H9 (cell line): ENCODE data around the gene GPR137B. TPM values are rescaled to one million over a fixed set of nuclear protein-coding genes. Genes with fewer than 3 reads are reported as not detected.

Experiments
- DNase-seq: peaks from one replicate; pipeline ENCODE4 v3.0.0-alpha.2; 2017
- H2AFZ ChIP-seq: one replicate; pipeline ENCODE4 v1.6.1; 2013; ENCODE audit warnings: mild to moderate bottlenecking, low read length, control low read depth, moderate library complexity
- H2AK5ac ChIP-seq: 2 replicates; pipeline ENCODE4 v1.6.1; 2013; ENCODE audit warnings: low read length, control low read depth, mixed read lengths; ENCODE audit not compliant: insufficient read length
- H2BK120ac ChIP-seq: one replicate; pipeline ENCODE4 v1.6.1; 2013; ENCODE audit warnings: low read depth, mild to moderate bottlenecking, low read length, control low read depth, inconsistent platforms; ENCODE audit not compliant: poor library complexity, severe bottlenecking
- H2BK12ac ChIP-seq: 2 replicates; pipeline ENCODE4 v1.6.1; 2013; ENCODE audit warnings: low read length, control low read depth, mixed read lengths, low read depth; ENCODE audit not compliant: insufficient read length
- H2BK15ac ChIP-seq: 2 replicates; pipeline ENCODE4 v1.6.1; 2013; ENCODE audit warnings: low read depth, low read length, control low read depth
- H2BK20ac ChIP-seq: one replicate; pipeline ENCODE4 v1.6.1; 2013; ENCODE audit warnings: low read depth, mild to moderate bottlenecking, low read length, control low read depth, inconsistent platforms; ENCODE audit not compliant: poor library complexity, severe bottlenecking
- H2BK5ac ChIP-seq: 2 replicates; pipeline ENCODE4 v1.6.1; 2013; ENCODE audit warnings: low read length, control low read depth, mixed read lengths; ENCODE audit not compliant: insufficient read length
- H3K14ac ChIP-seq: 2 replicates; pipeline ENCODE4 v1.6.1; 2013; ENCODE audit warnings: low read length, control low read depth; ENCODE audit not compliant: insufficient read depth
- H3K18ac ChIP-seq: 2 replicates; pipeline ENCODE4 v1.6.1; 2013; ENCODE audit warnings: low read depth, mild to moderate bottlenecking, mixed read lengths, low read length, control low read depth; ENCODE audit not compliant: insufficient read length
- H3K23ac ChIP-seq: 2 replicates; pipeline ENCODE4 v1.6.1; 2013; ENCODE audit warnings: low read length, control low read depth, mixed read lengths, low read depth; ENCODE audit not compliant: insufficient read length
- H3K23me2 ChIP-seq: 2 replicates; pipeline ENCODE4 v1.6.1; 2013; ENCODE audit warnings: low read depth, mild to moderate bottlenecking, mixed read lengths, low read length, control low read depth; ENCODE audit not compliant: insufficient read length, poor library complexity, severe bottlenecking
- H3K27ac ChIP-seq: 2 replicates; pipeline ENCODE4 v1.5.1; 2013; ENCODE audit warnings: low read length, control low read depth, mixed read lengths, low read depth; ENCODE audit not compliant: insufficient read length
- H3K27me3 ChIP-seq: 2 replicates; pipeline ENCODE4 v1.6.1; 2013; ENCODE audit warnings: low read length, control low read depth, inconsistent platforms; ENCODE audit not compliant: insufficient read depth
- H3K4ac ChIP-seq: 2 replicates; pipeline ENCODE4 v1.6.1; 2013; ENCODE audit warnings: low read depth, mild to moderate bottlenecking, control low read depth, inconsistent platforms, low read length, moderate library complexity
- H3K4me1 ChIP-seq: 2 replicates; pipeline ENCODE4 v1.6.1; 2013; ENCODE audit warnings: low read length, control low read depth, inconsistent platforms; ENCODE audit not compliant: insufficient read depth
- H3K4me2 ChIP-seq: 2 replicates; pipeline ENCODE4 v1.6.1; 2013; ENCODE audit warnings: low read length, control low read depth, mixed read lengths; ENCODE audit not compliant: insufficient read length, insufficient read depth
- H3K56ac ChIP-seq: 2 replicates; pipeline ENCODE4 v1.6.1; 2013; ENCODE audit warnings: low read depth, mild to moderate bottlenecking, mixed read lengths, low read length, control low read depth; ENCODE audit not compliant: insufficient read length
- H3K79me1 ChIP-seq: 2 replicates; pipeline ENCODE4 v1.6.1; 2013; ENCODE audit warnings: low read depth, mild to moderate bottlenecking, moderate library complexity, low read length, control low read depth, inconsistent platforms; ENCODE audit not compliant: insufficient read depth, poor library complexity, severe bottlenecking
- H3K79me2 ChIP-seq: 2 replicates; pipeline ENCODE4 v1.6.1; 2013; ENCODE audit warnings: low read length, control low read depth, inconsistent platforms; ENCODE audit not compliant: insufficient read depth
- H3K9ac ChIP-seq: 2 replicates; pipeline ENCODE4 v1.6.1; 2013; ENCODE audit warnings: low read length, control low read depth, mixed read lengths; ENCODE audit not compliant: insufficient read length; ENCODE audit errors: extremely low read depth
- H3K9me3 ChIP-seq: one replicate; pipeline ENCODE4 v1.6.1; 2013; ENCODE audit warnings: low read depth, low read length, inconsistent platforms; ENCODE audit not compliant: control insufficient read depth
- H3T11ph ChIP-seq: one replicate; pipeline ENCODE4 v1.6.1; 2013; ENCODE audit warnings: mild to moderate bottlenecking, low read length, control low read depth, inconsistent platforms
- H4K20me1 ChIP-seq: one replicate; pipeline ENCODE4 v1.6.1; 2013; ENCODE audit not compliant: control insufficient read depth, insufficient read length, insufficient read depth
- H4K5ac ChIP-seq: 2 replicates; pipeline ENCODE4 v1.6.1; 2013; ENCODE audit warnings: low read depth, mild to moderate bottlenecking, mixed read lengths, low read length, control low read depth; ENCODE audit not compliant: insufficient read length
- H4K8ac ChIP-seq: replicated peaks from 2 replicates; pipeline ENCODE4 v1.6.1; 2013; ENCODE audit warnings: low read length, control low read depth, mixed read lengths, low read depth; ENCODE audit not compliant: insufficient read length
- H4K91ac ChIP-seq: 2 replicates; pipeline ENCODE4 v1.6.1; 2013; ENCODE audit warnings: low read depth, mild to moderate bottlenecking, moderate library complexity, mixed read lengths, low read length, control low read depth; ENCODE audit not compliant: insufficient read length
- H3K27ac Mint-ChIP-seq, 3 experiments: 2 replicates in 2 of 3; 3 replicates in 1 of 3; pipeline ENCODE4 v1.8.0; 2020 to 2021; ENCODE audit warnings: mixed read lengths in 3 of 3, mild to moderate bottlenecking in 1 of 3, moderate library complexity in 1 of 3
- H3K27me3 Mint-ChIP-seq: 2 replicates; pipeline ENCODE4 v1.8.0; 2021; ENCODE audit warnings: low read depth, mild to moderate bottlenecking, moderate library complexity, mixed read lengths
- H3K36me3 Mint-ChIP-seq, 3 experiments: 2 replicates in 2 of 3; 3 replicates in 1 of 3; pipeline ENCODE4 v1.8.0; 2020 to 2021; ENCODE audit warnings: low read depth in 3 of 3, mixed read lengths in 3 of 3; ENCODE audit not compliant: insufficient read depth in 1 of 3
- H3K4me1 Mint-ChIP-seq, 2 experiments: 2 replicates each; pipeline ENCODE4 v1.8.0; 2020; ENCODE audit warnings: mixed read lengths in 2 of 2
- H3K4me3 Mint-ChIP-seq, 2 experiments: 2 replicates in 1 of 2; 3 replicates in 1 of 2; pipeline ENCODE4 v1.8.0; 2020 to 2021; ENCODE audit warnings: mild to moderate bottlenecking in 2 of 2, mixed read lengths in 2 of 2, moderate library complexity in 1 of 2
- H3K9me3 Mint-ChIP-seq, 2 experiments: 2 replicates in 1 of 2; 3 replicates in 1 of 2; pipeline ENCODE4 v1.8.0; 2020; ENCODE audit warnings: mild to moderate bottlenecking in 2 of 2, mixed read lengths in 2 of 2, moderate library complexity in 1 of 2
- WGBS: extraction: QIAGEN DNeasy Blood & Tissue Kit; methylation state at CpG from one replicate; pipeline ENCODE4 v1.1.7; 2013; ENCODE audit warnings: missing lambda C conversion rate, low lambda C conversion rate, mixed read lengths; ENCODE audit not compliant: insufficient read length; ENCODE audit errors: extremely low coverage; 5-methylcytosine and 5-hydroxymethylcytosine counted together
- total RNA-seq: library from RNA; stranded (reverse); gene quantifications from 2 replicates; pipeline ENCODE4 v1.2.1, GENCODE V29; 2021
- TF ChIP-seq, protein P1 (sequence below): fragments of 200-600 bp; sonication (generic); conservative IDR thresholded peaks from 3 replicates; pipeline ENCODE4 v1.8.0; 2021; ENCODE audit warnings: antibody characterized with exemption, mild to moderate bottlenecking

Gene GPR137B
- total RNA-seq, 1 experiment from 2014 or later: 5.9 TPM

DNA sequence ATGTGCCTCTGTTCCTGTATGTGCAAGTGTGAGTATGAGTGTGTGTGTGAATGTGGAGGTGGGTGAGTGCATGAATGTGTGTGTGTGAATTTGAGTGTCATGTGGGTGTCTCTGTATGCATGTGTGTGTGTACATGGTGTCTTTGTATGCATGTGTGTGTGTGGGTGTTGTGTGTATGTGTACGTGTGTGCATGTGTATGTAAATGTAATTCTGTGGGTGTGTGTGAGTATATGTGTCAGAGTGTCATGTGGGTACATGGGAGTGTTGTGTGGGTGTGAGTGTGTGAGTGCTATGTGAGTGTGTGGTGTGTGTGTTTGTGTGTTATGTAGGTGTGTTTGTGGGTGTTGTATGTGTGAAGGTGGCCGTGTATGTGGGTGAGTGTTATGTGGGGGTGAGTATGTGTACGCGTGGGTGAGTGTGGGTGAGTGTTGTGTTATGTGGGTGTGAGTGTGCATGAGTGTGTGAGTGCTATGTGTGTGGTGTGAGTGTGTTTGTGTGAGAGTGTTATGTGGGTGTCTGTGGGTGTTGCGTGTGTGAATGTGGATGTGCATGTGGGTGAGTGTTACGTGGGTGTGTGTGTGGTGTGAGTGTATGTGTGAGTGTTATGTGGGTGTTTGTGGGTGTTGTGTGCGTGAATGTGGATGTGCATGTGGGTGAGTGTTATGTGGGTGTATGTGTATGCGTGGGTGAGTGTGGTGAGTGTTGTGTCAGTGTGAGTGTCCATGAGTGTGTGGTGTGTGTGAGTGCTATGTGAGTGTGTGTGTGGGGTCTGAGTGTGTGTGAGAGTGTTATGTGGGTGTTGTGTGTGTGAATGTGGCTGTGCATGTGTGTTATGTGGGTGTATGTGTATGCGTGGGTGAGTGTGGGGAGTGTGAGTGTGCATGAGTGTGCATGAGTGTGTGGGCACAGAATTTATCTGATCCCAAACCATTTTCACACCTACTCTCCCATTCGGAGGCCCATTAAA lies 40.8 kb upstream of the GPR137B start:
- H3K9ac ChIP-seq: no peak overlapping the region
- no peak overlapping the region for H2BK20ac ChIP-seq
- H4K5ac ChIP-seq: no peak overlapping the region
- H4K91ac ChIP-seq: no peak overlapping the region
- no peaks in the 10 kb centered on the region for H3K79me1 ChIP-seq
- Mint-ChIP-seq H3K9me3 (peaks cover 5 to 6% of the 10 kb centered on the region in 2 experiments; a peak in 4 of 5 replicates), H3K4me3 (no peak overlapping the region), H3K36me3 (peaks cover 5 to 6% (median 6%) of the 10 kb centered on the region in 3 experiments), H3K27ac (no peak overlapping the region), H3K4me1 (peaks cover 10 to 12% of the 10 kb centered on the region in 2 experiments), H3K27me3 (peaks cover 4% of the 10 kb centered on the region)
- 100% methylated on average over 8 of the region's 10 CpGs for WGBS
- H3K4ac ChIP-seq: no peak overlapping the region
- no peak overlapping the region for H3K14ac ChIP-seq
- no peak overlapping the region for H3K23ac ChIP-seq
- no peak overlapping the region for H2AFZ ChIP-seq
- no peaks in the 10 kb centered on the region; the same call in 1 of the 2 replicates for H3K27me3 ChIP-seq
- DNase-seq: no peak
- no peaks in the 10 kb centered on the region for H3K23me2 ChIP-seq
- H2BK12ac ChIP-seq: no peak overlapping the region
- H3K56ac ChIP-seq: no peak overlapping the region
- no peak overlapping the region for H3K4me2 ChIP-seq
- H3K4me1 ChIP-seq: peaks cover 2% of the 10 kb centered on the region; the same call in 1 of the 2 replicates
- no peak overlapping the region for H2BK5ac ChIP-seq
- H2AK5ac ChIP-seq: no peak overlapping the region
- H3K79me2 ChIP-seq: no peaks in the 10 kb centered on the region
- H3K18ac ChIP-seq: no peak overlapping the region
- H3T11ph ChIP-seq: no peak overlapping the region
- no peak overlapping the region for H4K8ac ChIP-seq
- TF ChIP-seq, protein P1, sequence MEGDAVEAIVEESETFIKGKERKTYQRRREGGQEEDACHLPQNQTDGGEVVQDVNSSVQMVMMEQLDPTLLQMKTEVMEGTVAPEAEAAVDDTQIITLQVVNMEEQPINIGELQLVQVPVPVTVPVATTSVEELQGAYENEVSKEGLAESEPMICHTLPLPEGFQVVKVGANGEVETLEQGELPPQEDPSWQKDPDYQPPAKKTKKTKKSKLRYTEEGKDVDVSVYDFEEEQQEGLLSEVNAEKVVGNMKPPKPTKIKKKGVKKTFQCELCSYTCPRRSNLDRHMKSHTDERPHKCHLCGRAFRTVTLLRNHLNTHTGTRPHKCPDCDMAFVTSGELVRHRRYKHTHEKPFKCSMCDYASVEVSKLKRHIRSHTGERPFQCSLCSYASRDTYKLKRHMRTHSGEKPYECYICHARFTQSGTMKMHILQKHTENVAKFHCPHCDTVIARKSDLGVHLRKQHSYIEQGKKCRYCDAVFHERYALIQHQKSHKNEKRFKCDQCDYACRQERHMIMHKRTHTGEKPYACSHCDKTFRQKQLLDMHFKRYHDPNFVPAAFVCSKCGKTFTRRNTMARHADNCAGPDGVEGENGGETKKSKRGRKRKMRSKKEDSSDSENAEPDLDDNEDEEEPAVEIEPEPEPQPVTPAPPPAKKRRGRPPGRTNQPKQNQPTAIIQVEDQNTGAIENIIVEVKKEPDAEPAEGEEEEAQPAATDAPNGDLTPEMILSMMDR: no peak
- H3K27ac ChIP-seq: no peak overlapping the region
- no peaks in the 10 kb centered on the region for H3K9me3 ChIP-seq
- H2BK15ac ChIP-seq: no peak overlapping the region
- no peaks in the 10 kb centered on the region for H4K20me1 ChIP-seq
- no peak overlapping the region for H2BK120ac ChIP-seq
